Measurements from ENCODE around the gene PPP2R3B.
A peak's percentile ranks its signal among the peaks of the same experiment; 100 is the strongest.
"Not testable (repeated sequence)": the region's sequence is repeated elsewhere in the genome, so short reads cannot be mapped to it uniquely, and the experiment has no call there.

Gene PPP2R3B

GRCh38 chrX:405149-405548, 18.4 kb upstream of the PPP2R3B start:
- no peak for DNase-seq (ENCODE audit: low read depth in 3 of 3)

DNA sequence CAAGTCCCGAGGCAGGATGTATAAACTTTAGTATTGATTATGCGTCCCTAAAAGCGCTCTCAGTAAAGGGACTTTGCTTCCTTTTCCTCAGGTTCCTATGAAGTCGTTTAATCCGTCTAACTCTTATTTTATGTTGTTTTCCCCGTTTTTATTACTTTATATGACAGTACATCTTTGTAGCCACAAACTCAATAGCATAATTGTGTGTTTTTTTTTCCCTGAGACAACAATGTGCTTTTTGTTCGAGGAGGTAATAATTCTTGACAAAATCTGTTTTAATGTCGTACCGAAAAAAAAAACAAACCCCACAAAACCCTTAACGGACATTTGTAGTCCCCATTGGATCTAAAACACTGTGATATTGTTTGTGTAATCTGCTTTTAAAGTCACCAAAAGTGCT, 17.9 kb upstream of the PPP2R3B start:
- DNase-seq (ENCODE audit: low read depth in 3 of 3) = no peak

- DNase-seq (ENCODE audit: low read depth in 3 of 3) = no peak
Observed at GRCh38 chrX:402857-403256, 16.1 kb upstream of the PPP2R3B start.

DNA sequence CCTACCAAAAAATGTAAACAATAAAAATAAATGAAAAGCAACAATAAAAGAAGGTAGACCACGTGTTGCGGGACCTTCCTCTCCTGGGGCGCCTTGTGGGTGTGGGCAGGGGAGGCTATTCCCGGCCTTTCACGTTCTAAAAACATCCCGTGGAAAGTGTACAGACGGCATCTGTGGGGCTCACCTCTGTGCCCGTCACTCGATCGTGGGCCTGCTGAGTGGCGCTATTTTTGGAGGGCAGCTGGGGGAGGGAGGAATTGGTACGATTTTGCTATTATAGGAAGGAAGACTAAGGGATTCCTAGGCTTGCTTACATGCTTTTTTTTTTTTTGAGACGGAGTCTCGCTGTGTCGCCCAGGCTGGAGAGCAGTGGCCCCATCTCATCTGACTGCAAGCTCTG, 13.6 kb upstream of the PPP2R3B start:
- no peak for DNase-seq (ENCODE audit: low read depth in 3 of 3)

DNA sequence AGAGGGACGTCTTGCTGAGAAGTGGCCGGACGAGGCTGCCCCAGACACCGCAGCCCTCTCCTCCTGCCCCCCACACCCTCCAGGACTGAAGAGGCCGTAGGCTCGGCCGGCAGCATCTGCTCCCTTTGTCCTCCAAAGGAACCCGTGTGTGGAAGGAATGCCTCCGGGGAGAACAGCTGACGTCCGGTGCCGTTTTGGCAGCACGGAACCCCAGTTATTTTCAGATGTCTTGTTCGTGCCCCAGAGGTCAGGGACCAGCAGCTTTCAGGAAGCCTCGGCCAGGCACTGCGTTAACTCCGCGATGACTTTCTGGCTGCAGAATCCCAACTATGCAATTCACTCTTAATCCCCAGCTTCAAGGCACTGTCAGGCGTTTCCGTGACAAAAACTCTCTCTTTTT, 10.9 kb upstream of the PPP2R3B start:
- no peak for DNase-seq (ENCODE audit: low read depth in 3 of 3)

- DNase-seq (ENCODE audit: low read depth in 3 of 3) = no peak
Observed at GRCh38 chrX:394830-395229, 8.1 kb upstream of the PPP2R3B start.

DNA sequence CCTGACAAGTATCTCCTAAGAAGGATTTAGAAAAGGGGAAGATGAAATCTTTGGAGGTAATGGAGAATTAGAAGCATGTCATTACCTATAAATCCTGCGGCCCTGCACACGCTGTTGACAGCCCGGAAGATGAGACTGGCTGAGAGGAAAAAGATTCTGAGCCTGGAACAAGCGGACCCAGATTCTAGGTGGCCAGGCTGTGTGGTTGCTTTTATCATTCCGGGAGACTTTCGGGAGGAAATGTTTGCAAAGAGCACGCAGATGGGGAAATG, 5.8 kb upstream of the PPP2R3B start:
- no peak for DNase-seq (ENCODE audit: low read depth in 3 of 3)

DNA sequence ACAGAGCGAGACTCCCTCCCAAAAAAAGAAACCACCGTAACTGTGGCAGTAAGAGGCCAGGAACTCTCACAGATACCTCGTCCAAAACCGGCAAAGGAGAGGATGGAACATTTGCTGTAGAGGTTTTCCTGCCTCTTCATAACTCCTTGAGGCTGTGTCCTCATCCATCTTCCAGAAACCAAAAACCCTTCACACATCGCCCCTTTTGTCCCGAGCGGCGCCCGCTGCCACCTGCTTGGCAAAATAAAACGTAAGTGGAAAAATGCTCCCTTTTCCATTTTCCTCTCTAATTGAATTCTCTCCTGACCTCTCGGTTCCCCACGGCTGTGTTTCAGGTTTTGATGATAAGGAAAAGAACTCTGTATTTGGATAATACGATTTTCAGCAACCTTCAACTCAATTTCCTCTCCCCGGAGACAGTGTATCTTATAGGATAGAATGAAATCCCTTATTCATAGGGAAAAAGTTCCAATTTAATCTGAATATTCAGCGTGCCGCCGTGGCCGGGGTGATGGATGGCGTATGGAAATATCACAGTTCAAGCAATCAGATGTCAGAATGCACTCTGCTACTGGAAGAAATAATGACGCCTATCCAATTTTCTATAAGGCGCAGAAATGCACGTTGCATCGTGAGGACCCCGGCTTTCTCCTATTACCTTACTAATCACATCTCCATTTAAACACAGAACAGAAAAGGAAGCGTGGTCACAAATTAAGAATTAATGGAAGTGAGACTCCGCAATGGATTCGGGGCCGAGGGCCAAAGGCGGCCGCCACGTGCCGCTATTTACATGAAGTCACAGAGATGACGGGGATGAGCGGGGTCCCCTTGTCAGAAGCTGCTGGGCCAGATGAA, 5.2 kb upstream of the PPP2R3B start:
- DNase-seq (ENCODE audit: low read depth in 3 of 3) = no peak

GRCh38 chrX:390459-390858, 3.8 kb upstream of the PPP2R3B start:
- no peak for DNase-seq (ENCODE audit: low read depth in 3 of 3)

DNA sequence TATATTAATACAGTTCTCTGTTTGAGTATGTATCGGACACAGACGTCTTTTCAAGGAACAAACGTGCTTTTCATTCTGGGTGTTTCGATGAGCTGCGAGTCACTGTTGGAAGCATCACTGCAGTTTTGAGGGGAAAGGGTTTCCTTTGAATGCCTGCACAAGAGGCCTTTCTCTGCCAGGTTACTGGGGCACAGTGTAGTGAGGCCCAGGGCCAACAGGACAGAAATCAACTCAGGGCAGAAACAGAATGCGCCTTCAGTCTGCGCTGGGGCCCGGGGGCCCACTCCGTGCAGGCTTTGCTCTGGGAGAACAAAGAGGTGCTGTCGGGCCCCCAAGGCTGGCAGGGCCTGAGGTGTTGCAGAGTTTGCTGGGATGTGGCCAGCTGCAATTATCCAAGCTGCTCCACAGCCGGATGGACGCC, 2.3 kb upstream of the PPP2R3B start:
- DNase-seq (ENCODE audit: low read depth in 3 of 3) = no peak

DNA sequence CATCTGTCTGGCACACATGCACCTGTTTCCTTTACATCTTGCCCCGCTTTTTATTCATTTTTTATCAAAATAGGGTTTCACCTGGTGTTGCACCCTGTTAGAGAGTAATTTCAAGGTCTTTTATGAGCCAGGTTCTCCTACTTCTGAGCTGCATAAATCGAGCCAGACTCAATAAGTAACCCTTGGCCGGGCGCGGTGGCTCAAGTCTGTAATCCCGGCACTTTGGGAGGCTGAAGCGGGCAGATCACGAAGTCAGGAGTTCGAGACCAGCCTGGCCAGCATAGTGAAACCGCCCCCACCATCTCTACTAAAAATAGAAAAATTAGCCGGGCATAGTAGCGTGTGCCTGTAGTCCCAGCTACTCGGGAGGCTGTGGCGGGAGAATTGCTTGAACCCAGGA, 1.0 kb upstream of the PPP2R3B start:
- DNase-seq (ENCODE audit: low read depth in 3 of 3) = no peak

DNA sequence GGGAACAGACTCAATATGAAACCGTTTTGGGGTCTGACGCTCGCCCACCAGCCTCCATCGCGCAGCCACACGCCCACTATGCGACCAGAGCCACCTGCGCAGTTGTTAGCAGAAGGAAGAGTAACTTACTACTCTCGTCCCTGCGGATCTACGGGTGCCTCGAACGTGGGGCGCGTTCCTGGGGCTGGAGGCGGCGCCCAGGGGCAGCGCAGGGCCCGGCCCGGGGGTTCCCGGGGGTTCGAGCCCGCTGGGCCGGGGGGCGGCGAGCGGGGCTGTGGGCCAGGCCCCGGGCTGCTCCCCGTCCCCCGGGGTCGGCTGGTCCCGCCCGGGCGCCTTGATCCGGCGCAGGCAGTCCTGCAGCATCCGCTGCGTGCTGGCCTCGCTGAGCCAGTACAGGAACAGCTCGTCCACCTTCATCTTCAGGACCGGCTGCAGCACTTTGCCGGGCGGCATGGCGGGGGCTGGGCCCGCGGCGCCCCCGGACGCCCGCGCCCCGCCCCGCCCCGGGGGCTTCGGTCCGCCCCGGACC, 404 bp downstream of the PPP2R3B start:
- peak in 2 of 3 experiments; percentile 19 to 53 for DNase-seq (ENCODE audit: low read depth in 3 of 3)

- not testable (repeated sequence) for DNase-seq (ENCODE audit: low read depth in 3 of 3)
Observed at GRCh38 chrX:385736-386135, 971 bp downstream of the PPP2R3B start.

DNA sequence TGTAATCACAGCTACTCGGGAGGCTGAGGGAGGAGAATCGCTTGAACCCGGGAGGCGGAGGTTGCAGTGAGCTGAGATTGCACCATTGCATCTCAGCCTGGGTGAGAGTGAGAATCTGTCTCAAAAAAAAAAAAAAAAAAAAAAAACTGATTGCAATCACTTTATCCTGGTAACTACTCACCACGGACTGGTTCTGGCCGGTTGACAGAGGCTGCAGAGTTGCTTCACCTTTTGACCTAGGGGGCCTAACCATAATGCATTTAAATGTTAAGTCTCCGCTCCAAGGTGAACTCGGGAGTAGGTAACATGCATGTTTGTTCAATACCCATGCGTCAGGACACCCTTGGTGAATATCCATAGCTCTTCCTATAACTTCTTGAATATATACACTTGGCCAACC, 1.8 kb downstream of the PPP2R3B start:
- DNase-seq (ENCODE audit: low read depth in 3 of 3) = no peak

- no peak for DNase-seq (ENCODE audit: low read depth in 3 of 3)
Observed at GRCh38 chrX:378443-378842, 8.3 kb downstream of the PPP2R3B start.

GRCh38 chrX:376206-376605, 10.5 kb downstream of the PPP2R3B start:
- not testable (repeated sequence) for DNase-seq (ENCODE audit: low read depth in 3 of 3)

DNA sequence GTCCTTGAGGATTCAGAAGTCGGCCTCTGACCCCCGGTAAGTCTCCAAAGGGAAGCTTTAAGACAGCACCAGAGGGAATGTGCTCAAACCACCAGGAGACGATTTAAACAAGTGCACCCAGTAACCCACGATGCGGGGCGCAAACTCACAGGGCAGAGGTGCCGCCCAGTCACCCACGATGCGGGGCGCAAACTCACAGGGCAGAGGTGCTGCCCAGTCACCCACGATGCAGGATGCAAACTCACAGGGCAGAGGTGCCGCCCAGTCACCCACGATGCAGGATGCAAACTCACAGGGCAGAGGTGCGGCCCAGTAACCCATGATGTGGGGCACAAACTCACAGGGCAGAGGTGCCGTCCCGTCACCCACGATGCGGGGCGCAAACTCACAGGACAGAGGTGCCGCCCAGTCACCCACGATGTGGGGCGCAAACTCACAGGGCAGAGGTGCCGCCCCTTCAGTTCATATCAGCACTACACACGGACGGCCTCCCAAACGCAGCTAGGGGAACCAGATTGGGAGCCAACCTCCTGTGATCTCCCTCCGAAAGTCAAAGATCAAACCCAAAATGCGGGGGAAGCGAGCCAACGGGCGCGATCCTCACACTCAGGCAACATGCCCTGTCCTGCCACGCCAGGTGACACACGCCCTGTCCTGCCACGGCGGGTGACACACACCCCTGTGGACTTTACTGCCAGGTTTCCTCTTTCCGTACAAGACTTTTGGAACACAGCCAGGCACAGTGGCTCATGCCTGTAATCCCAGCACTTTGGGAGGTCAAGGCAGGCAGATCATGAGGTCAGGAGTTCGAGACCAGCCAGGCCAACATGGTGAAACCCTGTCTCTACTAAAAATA, 11.3 kb downstream of the PPP2R3B start:
- no peak for DNase-seq (ENCODE audit: low read depth in 3 of 3)

GRCh38 chrX:374596-374995, 12.1 kb downstream of the PPP2R3B start:
- DNase-seq (ENCODE audit: low read depth in 3 of 3) = no peak

DNA sequence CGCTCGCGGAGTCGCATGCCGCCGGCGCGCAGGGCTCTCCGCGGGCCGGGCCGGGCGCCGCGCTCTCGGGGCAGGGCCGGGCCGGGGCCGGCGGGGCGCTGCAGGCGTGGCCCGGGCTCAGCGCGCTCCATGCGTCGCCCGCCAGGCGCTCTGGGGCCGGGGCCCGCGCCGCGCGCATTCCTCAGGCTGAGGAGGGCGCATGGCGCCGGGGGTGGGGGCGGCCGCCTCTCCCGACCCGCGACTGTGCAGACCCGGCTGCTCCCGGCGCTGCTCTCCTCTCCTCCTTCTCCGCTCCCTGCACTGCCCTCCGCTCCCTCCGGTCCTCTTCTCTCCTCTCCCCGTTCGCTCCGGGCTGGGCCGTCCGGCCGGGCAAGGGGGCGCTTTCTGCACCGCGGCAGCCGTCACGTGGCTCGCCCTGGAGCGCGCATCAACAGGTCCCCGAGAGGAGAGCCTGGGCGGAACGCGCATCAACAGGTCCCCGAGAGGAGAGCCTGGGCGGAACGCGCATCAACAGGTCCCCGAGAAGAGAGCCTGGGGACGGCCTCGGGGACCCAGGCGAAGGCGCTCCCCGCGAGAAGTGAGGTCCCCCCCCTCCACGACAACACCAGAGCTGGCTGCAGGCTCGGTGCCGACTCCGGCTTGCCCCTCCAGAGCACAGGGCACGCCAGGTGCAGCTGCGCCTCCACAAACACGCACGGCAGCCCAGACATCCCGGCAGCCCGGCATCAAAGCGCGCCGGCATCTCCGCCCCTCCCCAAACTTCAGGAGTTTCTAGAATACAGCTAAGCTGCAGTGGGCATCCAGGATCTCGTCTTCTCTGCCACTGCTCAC, 12.9 kb downstream of the PPP2R3B start:
- peak in 2 of 3 experiments; percentile 9 to 50 for DNase-seq (ENCODE audit: low read depth in 3 of 3)

- no peak for DNase-seq (ENCODE audit: low read depth in 3 of 3)
Observed at GRCh38 chrX:372856-373640, 13.7 kb downstream of the PPP2R3B start.

GRCh38 chrX:371907-372306, 14.8 kb downstream of the PPP2R3B start:
- DNase-seq (ENCODE audit: low read depth in 3 of 3) = no peak
